T-helper 9 cell (primary cell): ENCODE data around the gene PDE11A.

Experiments
- DNase-seq: peaks from one replicate; pipeline ENCODE4 v3.0.0-alpha.2; 2020

Gene PDE11A

GRCh38 chr2:177618255-177619253 is 454.0 kb downstream of the PDE11A start:
- DNase-seq, result peak; percentile 87

GRCh38 chr2:177617849-177618248 is 454.7 kb downstream of the PDE11A start:
- peak; percentile 0 for DNase-seq

GRCh38 chr2:177616731-177617130 is 455.8 kb downstream of the PDE11A start:
- DNase-seq, result no peak

- no peak for DNase-seq
Observed at GRCh38 chr2:177616066-177616465, 456.5 kb downstream of the PDE11A start.

GRCh38 chr2:177612659-177613058 is 459.9 kb downstream of the PDE11A start:
- no peak for DNase-seq

GRCh38 chr2:177611310-177611886 is 461.2 kb downstream of the PDE11A start:
- no peak for DNase-seq

GRCh38 chr2:177610813-177611212 is 461.8 kb downstream of the PDE11A start:
- DNase-seq, result no peak

- no peak for DNase-seq
Observed at GRCh38 chr2:177606636-177607035, 465.9 kb downstream of the PDE11A start.

GRCh38 chr2:177604271-177605065 is 468.1 kb downstream of the PDE11A start:
- DNase-seq, result no peak

GRCh38 chr2:177603768-177604167 is 468.8 kb downstream of the PDE11A start:
- DNase-seq, result no peak

- DNase-seq, result no peak
Observed at GRCh38 chr2:177603181-177603580, 469.4 kb downstream of the PDE11A start.

GRCh38 chr2:177602611-177603164 is 469.9 kb downstream of the PDE11A start:
- no peak for DNase-seq

GRCh38 chr2:177600917-177601316 is 471.7 kb downstream of the PDE11A start:
- no peak for DNase-seq

GRCh38 chr2:177599956-177600355 is 472.6 kb downstream of the PDE11A start:
- no peak for DNase-seq

GRCh38 chr2:177599139-177599688 is 473.4 kb downstream of the PDE11A start:
- DNase-seq, result no peak

- no peak for DNase-seq
Observed at GRCh38 chr2:177598326-177599138, 474.0 kb downstream of the PDE11A start.

- DNase-seq, result no peak
Observed at GRCh38 chr2:177597759-177598158, 474.8 kb downstream of the PDE11A start.

GRCh38 chr2:177596866-177597265 is 475.7 kb downstream of the PDE11A start:
- no peak for DNase-seq

GRCh38 chr2:177595126-177595845 is 477.3 kb downstream of the PDE11A start:
- no peak for DNase-seq

- DNase-seq, result no peak
Observed at GRCh38 chr2:177593402-177593801, 479.2 kb downstream of the PDE11A start.

- DNase-seq, result no peak
Observed at GRCh38 chr2:177592945-177593344, 479.6 kb downstream of the PDE11A start.
